ENCODE data around the gene AKAP13. TPM values are rescaled to one million over a fixed set of nuclear protein-coding genes. Genes with fewer than 3 reads are reported as not detected.

Gene AKAP13
- total RNA-seq, 1 experiment from 2014 or later, result 47.3 TPM

- WGBS (ENCODE audit: extremely low coverage, insufficient read length, low lambda C conversion rate), result no CpG with 5 or more reads among the region's 2 CpGs
- Mint-ChIP-seq H3K36me3 (ENCODE audit: insufficient read depth in 1 of 3, low read depth in 3 of 3) (no peaks in the 10 kb centered on the region), H3K27ac (no peak overlapping the region), H3K27me3 (ENCODE audit: low read depth) (no peaks in the 10 kb centered on the region), H3K9me3 (no peaks in the 10 kb centered on the region), H3K4me1 (peaks cover 52 to 54% of the 10 kb centered on the region in 2 experiments), H3K4me3 (no peak overlapping the region)
- no peaks in the 10 kb centered on the region for H3K9me3 ChIP-seq (ENCODE audit: control insufficient read depth, low read depth, low read length)
- no peak overlapping the region for H3K4ac ChIP-seq (ENCODE audit: low read depth, low read length)
- no peak overlapping the region for H3K14ac ChIP-seq (ENCODE audit: insufficient read depth, low read length)
- no peak overlapping the region for H2BK5ac ChIP-seq (ENCODE audit: insufficient read length, low read length)
- no peak for DNase-seq
- no peak overlapping the region for H2BK120ac ChIP-seq (ENCODE audit: low read depth, low read length, poor library complexity, severe bottlenecking)
- H3K79me1 ChIP-seq (ENCODE audit: insufficient read depth, low read depth, low read length, poor library complexity, severe bottlenecking), result no peaks in the 10 kb centered on the region
- H3K4me2 ChIP-seq (ENCODE audit: insufficient read depth, insufficient read length, low read length), result no peak overlapping the region
- no peak overlapping the region for H4K8ac ChIP-seq (replicated peaks; ENCODE audit: insufficient read length, low read depth, low read length)
- no peak overlapping the region for H4K91ac ChIP-seq (ENCODE audit: insufficient read length, low read depth, low read length)
- H4K20me1 ChIP-seq (ENCODE audit: control insufficient read depth, insufficient read depth, insufficient read length), result no peaks in the 10 kb centered on the region
- H3T11ph ChIP-seq (ENCODE audit: low read length), result no peak overlapping the region
- no peak overlapping the region for H2AK5ac ChIP-seq (ENCODE audit: insufficient read length, low read length)
- H3K27me3 ChIP-seq (ENCODE audit: insufficient read depth, low read length), result no peaks in the 10 kb centered on the region
- no peak overlapping the region for H2BK20ac ChIP-seq (ENCODE audit: low read depth, low read length, poor library complexity, severe bottlenecking)
- H4K5ac ChIP-seq (ENCODE audit: insufficient read length, low read depth, low read length), result no peak overlapping the region
- no peak overlapping the region for H3K27ac ChIP-seq (ENCODE audit: insufficient read length, low read depth, low read length)
- H3K18ac ChIP-seq (ENCODE audit: insufficient read length, low read depth, low read length), result no peak overlapping the region
- peaks cover 4% of the 10 kb centered on the region; the same call in 1 of the 2 replicates for H3K79me2 ChIP-seq (ENCODE audit: insufficient read depth, low read length)
- peaks cover 6% of the 10 kb centered on the region for H3K4me1 ChIP-seq (ENCODE audit: insufficient read depth, low read length)
- H2BK12ac ChIP-seq (ENCODE audit: insufficient read length, low read depth, low read length), result no peak overlapping the region
- no peak overlapping the region for H3K23ac ChIP-seq (ENCODE audit: insufficient read length, low read depth, low read length)
- H3K23me2 ChIP-seq (ENCODE audit: insufficient read length, low read depth, low read length, poor library complexity, severe bottlenecking), result no peaks in the 10 kb centered on the region
- H3K9ac ChIP-seq (ENCODE audit: extremely low read depth, insufficient read length, low read length), result no peak overlapping the region
- TF ChIP-seq CTCF (conservative IDR thresholded peaks at IDR 0.05), result no peak
- H2BK15ac ChIP-seq (ENCODE audit: low read depth, low read length), result no peak overlapping the region
- no peak overlapping the region for H2AFZ ChIP-seq (ENCODE audit: low read length)
- no peak overlapping the region for H3K56ac ChIP-seq (ENCODE audit: insufficient read length, low read depth, low read length)
Measured at GRCh38 chr15:85496551-85497171, 116.3 kb downstream of the AKAP13 start.
